NCI-H460 (cell line): ENCODE results near the gene ORC6. TPM values are rescaled to one million over a fixed set of nuclear protein-coding genes. Genes with fewer than 3 reads are reported as not detected.
A peak's percentile ranks its signal among the peaks of the same experiment; 100 is the strongest.
"Not testable (repeated sequence)": the region's sequence is repeated elsewhere in the genome, so short reads cannot be mapped to it uniquely, and the experiment has no call there.

Experiments used
- DNase-seq: peaks from one replicate; pipeline ENCODE4 v3.0.0-alpha.2; 2016; ENCODE audit warnings: low read depth; ENCODE audit errors: extremely low read depth
- polyA plus RNA-seq: library from polyadenylated mRNA; depleted of rRNA; stranded (reverse); fragments of >200 nt; gene quantifications from 2 replicates; pipeline ENCODE4 v1.2.3, GENCODE V29; 2014; cell fraction: nucleus; rRNA removed
- total RNA-seq: library from RNA; depleted of rRNA; stranded (reverse); fragments of >200 nt; shearing (Covaris generic); gene quantifications from 2 replicates; pipeline ENCODE4 v1.2.3, GENCODE V29; 2014; rRNA removed

The ORC6 gene, protein sequence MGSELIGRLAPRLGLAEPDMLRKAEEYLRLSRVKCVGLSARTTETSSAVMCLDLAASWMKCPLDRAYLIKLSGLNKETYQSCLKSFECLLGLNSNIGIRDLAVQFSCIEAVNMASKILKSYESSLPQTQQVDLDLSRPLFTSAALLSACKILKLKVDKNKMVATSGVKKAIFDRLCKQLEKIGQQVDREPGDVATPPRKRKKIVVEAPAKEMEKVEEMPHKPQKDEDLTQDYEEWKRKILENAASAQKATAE
- 24.3 and 29.1 TPM in 2 replicates for total RNA-seq
- polyA plus RNA-seq: 98.8 and 104 TPM in 2 replicates

DNA sequence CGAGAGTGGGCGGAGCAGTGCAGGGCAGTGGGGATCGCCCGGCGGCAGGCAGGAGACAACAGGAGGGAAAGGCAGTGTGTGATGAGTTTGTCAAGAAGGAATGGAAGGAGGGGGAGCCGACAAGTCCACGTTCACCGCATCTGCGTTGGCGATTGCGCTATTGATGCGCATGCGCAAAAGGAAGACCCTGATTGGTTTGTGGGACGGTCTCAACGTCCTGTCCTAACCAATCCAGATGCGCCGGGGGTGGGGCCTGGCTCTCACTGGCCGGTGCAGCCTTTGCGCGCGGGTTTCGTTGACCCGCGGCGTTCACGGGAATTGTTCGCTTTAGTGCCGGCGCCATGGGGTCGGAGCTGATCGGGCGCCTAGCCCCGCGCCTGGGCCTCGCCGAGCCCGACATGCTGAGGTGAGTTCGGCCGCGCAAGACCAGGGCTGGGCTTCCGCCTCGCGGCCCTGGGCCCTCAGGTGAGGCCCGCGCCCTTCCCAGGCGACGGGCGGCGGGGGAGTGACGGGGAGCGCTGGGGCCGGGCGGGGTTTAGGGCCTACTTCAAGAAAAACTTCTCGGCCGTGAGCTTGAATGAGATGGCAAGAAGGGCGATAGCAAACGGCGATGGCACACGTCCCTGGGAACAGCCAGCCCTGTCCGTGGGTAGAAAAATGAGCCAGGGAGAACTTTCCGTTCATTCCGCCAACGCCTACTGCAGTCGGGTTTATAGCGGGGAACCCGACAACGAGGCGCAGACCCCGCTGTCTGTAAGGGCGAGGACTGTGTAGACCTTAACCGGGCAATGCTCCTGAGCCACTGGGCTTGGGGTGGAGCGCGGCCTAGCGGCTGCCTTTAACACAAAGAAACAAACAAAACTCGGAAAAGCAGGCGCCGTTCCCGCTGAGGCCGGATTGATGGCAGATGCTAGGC is at the start of gene ORC6:
TSS of gene ORC6 (plus strand) at position 295 of the 916 bp plus-strand sequence. CDS start at position 342, 47 bp downstream.
- peak; percentile 95 for DNase-seq

DNA sequence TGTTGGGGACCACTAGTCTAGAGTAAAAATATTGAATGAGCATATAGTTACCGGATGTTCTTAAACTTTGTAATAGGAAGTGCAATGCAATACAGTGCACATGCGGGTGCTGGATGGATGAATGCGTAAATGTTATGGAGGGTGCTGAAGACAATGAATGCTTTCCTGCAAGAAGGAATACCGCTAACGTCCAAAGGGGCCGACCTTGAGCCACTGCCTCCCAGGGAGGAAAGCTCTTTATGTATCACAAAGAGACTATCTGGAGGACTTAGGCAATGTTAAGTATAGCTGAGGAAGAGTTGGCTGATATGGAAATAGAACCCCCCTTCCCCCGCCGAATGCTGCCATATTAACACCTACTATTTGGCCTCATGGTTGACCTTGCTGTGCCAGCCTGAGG is 40.8 kb upstream of the ORC6 start:
- DNase-seq: no peak

DNA sequence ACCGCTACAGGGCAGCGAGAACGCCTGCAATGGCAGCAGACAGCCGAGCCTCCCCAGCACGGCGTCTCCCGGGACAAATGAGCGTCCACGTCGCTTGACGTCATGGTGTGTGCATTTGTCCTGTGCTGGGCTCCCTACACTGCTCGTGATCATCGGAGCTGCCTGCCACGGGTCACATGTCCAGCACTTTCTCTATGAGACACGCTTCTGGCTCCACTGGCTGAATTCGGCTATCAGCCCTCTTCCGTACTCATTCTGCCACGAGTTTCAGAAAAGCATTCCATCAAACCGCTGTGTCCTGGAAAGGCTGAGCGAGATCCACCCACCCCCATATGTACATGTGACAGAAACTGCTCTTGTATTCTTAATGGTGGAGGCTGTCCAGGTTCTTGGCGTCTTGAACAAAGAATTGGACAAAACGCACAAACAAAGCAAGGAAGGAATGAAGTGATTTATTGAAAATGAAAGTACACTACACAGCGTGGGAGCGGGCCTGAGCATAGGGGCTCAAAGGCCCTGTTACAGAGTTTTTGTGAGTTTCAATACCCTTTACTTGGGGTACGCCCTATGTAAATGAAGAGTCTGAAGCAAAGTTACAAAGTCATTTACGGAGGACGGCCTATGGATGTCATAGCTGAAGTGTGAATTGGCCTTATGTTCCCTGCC is 39.7 kb upstream of the ORC6 start:
- DNase-seq: no peak

DNA sequence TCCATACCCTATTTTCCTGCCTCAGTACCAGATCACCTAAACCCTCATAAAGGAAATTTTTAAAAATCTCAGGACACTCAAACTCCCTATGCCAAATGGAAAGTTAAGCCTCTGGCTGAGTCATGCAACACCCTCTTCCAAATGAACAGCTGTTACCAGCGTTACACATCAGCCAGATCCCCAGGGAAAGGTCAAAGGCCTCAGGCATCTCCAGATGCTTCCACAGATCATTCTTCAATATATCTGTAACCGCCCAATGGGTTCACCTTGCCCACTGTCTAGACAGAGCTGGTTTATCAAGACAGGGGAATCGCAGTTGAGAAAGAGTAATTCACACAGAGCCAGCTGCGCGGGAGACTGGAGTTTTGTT is 39.2 kb upstream of the ORC6 start:
- no peak for DNase-seq

DNA sequence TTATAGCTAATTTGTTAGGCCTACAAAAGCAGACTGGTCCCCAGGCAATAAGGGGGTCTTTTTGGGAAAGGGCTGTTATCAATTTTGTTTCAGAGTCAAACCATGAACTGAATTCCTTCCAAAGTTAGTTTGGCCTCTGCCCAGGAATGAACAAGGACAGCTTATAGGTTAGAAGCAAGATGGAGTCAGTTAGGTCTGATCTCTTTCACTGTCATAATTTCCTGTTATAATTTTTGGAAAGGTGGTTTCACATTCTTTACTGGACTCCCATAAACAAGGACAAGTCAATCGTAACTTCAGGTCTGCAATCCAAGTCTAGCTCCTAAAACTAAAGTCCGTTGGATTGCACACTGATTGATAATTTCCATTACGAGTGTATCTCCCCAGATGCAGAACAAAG is 38.2 kb upstream of the ORC6 start:
- no peak for DNase-seq

DNA sequence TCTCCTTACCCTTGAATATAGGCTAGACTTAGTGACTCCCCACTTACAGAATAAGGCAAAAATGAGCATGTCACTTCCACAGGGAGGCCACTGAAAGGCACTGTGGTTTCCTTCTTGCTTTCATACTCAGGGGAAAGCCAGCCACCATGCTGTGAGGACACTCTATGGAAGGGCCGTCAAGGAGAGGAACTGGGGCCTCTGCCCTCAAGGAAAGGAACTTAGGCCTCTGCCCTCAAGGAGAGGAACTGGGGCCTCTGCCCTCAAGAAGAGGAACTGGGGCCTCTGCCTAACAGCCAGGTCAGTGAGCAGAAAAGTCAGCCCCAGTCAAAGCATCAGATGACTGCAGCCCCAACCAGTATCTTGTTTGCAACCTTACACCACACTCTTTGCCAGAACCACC is 30.5 kb upstream of the ORC6 start:
- DNase-seq: no peak

DNA sequence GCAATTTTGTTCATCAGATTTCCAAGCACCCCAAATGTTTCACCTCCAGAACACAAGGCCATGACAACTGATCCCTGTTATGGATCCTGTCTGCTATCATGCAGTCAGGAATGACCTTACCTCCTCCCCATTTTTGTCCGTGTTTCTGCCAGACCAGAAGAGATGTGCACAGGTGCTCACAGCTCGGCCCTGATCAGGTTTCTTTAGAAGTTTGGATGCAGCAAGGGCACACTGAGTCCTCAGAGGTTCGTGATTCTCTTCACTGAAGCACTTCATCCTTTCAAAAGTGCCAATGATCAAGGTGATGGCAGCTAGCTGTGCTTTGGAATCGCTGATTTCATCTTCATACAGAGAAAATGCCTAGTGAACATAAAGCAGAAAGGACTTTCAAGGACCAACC is 27.3 kb upstream of the ORC6 start:
- DNase-seq: no peak

DNA sequence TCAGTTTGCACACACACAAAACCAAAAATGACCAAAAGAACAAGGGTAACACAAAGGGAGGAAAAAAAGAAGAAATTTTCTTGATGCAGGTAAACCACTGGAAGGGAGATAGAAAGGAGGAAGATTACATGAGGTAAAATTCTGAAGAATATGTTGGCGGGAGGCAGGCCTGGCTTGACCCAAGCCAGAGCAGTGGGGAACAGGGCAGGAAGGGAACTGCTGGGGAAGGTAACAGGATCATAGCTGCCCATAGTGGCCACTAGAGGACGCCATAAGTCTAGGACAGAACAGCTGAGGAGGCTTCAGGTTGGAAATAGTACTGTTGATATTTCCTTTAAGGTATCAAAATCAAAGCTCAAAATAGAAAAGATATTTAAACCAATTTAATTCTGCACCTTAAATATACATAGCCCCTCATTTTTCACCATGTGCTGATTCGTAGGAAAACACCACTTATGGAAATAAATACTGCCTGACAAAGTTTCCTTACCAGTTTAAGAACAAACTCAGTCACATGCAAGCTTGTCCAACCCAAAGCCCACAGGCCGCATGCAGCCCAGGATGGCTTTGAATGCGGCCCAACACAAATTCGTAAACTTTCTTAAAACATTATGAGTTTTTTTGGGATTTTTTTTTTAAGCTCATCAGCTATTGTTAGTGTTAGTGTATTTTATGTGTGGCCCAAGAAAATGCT is 16.0 kb upstream of the ORC6 start:
- peak; percentile 69 for DNase-seq

DNA sequence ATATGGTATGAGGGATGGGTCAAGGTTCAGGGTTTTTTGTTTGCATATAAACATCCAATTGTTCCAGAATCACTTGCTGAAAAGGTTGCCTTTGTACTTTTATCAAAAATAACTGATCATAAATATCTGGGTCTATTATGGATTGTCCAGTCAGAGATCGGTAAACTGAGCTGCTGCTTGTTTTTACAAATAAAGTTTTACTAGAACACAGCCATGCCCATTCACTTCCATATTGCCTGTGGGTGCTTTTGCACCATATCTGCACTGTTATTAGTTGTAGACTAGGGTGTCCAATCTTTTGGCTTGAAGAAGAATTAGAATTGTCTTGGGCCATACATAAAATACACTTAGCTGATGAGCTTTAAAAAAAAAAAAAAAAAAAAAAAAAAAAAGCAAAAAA is 11.5 kb upstream of the ORC6 start:
- DNase-seq: not testable (repeated sequence)

DNA sequence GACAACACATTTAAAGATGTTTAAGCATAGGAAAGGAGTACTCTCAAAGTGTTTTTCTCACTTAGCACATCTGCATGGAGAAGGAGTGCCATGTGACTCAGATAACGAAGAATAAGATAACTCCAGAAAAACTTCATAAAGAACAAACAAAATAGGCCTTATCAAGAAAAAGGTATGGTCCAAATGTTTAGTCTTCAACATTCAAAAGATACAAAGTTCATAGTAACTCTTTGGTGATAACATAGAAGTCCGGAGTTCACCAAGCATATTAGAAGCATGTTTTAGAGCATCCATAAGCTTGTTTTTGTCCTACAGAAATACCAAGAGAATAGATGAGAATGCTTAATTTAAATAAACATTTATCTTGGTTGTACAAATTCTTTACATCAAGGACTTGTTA is 7.6 kb upstream of the ORC6 start:
- DNase-seq: not testable (repeated sequence)

DNA sequence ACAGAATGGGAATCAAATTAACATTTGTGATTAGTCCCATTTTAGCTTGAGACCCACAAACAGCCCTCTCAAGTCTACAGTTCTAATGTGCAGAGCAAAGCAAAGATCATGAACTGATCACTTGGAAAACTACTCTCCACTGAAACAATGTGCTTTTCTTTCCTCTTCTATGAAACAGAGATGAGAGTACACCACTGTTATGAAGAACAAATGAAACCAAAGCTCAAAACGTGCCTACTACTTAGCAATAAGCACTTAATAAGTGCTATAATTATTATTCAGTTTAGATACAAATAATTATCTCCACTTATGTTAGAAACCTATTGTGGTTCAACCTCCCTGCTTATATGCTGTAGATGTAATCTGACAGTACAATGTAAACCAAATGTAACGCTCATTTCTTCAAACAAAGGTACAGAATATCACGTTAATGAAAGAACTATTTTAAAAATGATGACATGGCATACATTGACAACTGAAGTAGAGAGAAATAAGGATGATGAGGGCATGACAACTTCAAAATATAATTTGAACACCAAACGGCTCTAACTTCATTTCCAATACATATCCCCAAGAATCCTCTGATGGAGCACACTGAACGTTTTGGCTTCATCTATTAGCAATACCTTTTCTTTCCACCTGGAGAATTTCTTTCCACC is 2.5 kb upstream of the ORC6 start:
- DNase-seq: no peak

DNA sequence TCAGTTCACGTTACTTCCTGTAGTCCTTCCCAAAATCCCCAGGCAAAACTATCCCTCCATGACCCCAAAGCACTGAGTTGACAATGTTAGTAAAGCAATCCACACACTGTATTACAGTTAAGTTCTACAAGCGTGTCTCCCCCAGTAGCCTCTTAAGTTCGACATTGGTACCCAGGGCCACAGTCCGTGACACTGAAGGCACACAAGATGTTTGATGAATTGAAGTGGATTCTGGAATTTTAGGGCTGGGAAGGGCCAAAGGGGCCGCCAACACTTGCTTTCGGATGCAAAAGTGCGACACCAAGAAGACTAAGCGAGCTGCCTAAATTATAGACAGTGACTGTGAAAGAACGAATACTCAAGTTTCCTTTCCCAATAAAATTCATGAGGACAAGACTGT is 2.0 kb upstream of the ORC6 start:
- DNase-seq: no peak

DNA sequence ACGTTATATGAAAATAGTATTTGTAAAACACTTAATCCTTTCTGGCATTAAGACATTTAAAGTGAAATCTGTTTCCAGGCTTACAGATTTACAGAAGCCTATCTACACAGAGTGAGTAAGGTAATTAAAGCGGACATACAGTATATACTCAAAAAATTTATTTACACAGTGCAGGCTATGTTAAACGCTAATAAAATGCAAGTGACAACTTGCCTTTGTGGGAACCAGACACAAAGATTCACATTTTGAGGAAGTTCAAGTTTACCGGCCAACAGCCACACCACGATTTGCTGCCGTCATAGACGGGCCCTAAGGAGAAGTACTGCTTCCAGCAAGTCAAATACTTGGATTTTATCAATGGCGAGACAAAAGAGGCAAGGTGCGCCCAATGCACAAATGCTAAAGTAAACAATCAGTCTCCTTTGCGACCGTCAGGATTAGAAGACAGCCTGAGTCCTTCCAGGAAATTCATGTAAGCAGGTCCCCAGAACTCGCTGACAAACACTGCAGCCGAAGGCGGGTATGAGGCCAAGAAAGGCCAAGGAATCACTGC is 1.3 kb upstream of the ORC6 start:
- no peak for DNase-seq

DNA sequence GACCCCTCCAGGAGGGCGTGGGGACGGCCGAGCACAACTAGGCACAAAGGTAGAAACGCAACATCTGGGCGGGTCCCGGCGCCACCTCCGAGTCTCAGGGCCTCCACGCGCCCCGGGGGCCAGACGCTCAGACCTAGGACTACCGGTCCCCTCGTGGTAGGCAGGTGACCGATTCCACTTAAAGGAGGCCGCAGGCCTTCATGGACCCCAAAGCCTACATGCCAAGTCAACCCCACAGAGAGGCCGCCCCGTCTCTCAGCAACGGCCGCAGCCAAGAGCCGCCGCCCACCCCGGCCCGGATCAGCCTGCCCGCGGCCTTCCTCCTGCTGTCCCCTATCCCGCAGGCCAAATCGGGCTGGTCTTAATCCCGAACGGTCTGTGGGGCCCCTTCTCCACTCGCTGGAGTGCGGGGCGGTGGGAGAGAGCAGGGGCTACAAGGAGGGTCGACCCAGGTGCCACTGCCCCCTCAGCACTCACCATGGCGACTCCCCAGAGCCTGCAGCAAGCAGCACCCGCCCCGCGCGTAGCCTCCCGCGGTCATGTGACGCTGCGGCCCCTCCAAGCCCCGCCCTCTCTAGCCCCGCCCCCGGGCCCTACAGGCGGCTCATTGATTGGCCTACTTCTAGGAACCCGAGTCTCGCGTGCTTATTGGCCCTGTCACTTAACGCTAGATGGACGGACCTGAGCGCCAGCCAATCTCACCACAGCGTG is 650 bp upstream of the ORC6 start, which contains the start of gene VPS35:
TSS of gene VPS35 (minus strand) at position 525 of the 711 bp plus-strand sequence. CDS start at position 480, 45 bp downstream.
- peak; percentile 99 for DNase-seq

DNA sequence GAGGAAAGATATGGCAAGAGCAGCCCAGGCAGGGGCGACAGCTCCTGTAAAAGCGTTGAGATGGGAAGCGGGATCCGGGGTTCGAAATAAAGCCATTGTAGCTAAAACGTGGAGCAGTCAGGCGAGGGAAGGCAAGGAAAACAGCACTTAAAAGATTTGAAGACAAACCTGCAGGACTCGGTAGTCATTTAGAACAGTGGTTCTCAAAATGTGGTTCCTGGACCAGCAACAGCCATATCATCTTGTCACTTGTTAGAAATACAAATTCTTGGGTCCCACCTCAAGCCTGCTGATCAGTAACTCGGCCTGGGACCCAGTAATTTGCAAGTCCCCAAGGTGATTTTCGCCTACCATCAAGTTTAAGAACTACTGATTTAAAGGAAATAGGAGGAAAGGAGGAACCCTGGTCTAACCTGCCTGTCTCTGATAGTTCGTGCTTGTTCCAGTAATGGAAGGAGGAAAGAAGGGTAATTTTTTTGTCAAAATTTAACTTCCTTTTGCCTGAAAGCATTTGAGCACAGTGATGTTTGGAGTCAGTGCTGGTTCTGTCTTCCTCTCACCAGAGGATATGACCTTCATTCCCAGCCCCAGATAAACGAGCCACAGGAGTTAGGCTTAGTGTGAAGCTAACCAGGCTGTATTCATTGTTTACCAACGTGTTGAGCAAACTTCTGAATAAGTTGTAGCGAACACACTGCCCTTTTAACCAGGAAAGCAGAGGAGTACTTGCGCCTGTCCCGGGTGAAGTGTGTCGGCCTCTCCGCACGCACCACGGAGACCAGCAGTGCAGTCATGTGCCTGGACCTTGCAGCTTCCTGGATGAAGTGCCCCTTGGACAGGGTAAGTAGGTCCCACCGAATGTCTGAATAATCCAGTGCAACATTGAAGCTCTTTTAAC is 1.1 kb downstream of the ORC6 start:
- DNase-seq: no peak

DNA sequence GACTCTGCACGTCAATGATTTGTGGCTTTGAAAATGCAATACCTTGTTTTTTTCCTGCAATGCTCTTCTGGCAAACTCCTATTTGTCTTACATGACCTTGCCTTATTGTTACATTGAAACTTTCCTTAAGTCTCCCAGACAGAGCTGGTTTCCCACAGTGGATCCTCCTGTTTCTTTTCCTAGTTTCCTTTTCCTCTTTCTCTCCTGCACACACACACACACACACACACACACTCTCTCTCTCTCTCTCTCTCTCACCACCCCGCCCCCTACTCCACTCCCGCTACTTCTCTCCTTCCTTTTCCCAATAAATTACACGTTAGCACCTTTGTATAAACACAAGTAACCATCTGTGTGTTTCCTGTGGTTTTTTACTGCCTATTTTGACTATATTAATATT is 2.3 kb downstream of the ORC6 start:
- DNase-seq: peak; percentile 16

DNA sequence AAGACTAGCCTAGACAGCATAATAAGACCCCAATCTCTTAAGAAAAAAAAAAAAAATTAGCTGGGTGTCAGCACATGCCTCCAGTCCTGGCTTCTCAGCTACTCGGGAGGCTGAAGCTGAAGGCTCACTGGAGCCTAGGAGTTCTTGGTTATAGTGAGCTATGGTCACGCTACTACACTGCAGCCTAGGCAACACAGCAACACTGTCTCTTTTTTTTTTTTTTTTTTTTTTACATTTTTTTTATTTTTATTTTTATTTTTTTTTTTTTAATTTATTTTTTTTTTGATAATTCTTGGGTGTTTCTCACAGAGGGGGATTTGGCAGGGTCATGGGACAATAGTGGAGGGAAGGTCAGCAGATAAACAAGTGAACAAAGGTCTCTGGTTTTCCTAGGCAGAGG is 4.1 kb downstream of the ORC6 start:
- no peak for DNase-seq

DNA sequence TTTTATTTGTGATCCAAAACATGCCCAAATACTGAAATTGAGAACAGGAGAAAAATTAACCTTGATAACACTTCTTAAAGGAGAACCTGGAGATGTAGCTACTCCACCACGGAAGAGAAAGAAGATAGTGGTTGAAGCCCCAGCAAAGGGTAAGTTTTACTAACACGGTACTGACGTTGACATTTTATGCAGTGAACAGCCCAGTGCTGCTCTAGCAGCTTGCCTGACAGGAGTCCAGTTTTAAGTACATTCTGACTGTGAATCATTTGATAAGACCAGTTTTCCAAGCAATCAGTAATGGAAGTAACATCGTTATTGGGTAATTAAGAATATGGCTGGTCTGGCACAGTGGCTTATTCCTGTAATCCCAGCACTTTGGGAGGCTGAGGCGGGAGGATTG is 6.5 kb downstream of the ORC6 start:
- DNase-seq: no peak
